ENCODE data around the gene CANT1. TPM values are rescaled to one million over a fixed set of nuclear protein-coding genes. Genes with fewer than 3 reads are reported as not detected.

Gene CANT1
- total and polyA plus RNA-seq, 2 of the 13 experiments (the other 11 are each of a cell fraction or from before 2014, with no cell fraction given): 34.1 to 42.1 TPM

DNA sequence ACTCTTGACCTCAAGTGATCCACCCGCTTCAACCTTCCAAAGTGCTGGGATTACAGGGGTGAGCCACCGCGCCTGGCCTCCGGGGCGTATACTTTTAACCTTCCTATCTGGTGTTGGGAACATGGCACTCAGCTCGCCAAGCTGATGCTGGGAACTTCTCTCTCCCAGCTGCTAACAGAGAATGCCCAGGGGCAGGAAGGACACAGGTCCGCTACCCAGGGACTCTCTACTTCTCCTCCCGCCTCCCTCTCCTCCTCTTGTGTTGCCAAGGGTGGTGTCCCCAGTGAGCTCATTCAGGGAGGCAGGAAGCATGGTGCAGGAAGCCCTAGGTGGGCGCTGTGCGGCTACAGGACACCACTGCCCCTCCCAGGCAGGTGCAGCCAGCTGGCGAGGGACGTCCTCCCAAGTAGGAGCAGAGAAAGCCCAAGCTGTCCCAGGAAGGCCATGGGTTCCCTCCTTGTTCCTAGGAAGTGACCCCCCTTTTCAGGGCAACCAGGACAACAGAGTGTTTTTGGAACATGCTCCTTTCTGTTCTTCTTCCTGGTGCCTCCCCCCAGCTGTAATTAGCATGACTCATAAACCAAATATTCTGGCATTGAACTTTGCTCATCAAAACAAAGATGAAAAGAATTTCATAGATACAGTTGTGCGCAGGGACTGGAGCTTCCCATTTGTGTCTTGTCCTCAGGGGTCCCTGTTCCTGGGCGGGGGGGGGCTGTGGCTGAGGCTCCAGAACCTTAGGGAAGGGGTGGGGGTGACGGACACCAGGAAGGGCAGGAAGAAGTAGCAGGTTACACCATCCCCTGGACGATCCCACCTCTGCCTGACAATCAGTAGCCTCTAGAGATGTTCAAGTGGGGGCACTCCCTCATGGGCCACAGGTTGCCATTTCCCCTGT, 17.1 kb upstream of the CANT1 start (continued):
- TF ChIP-seq GFI1 (CRISPR knock-in tag; IDR thresholded peaks at IDR 0.05; ENCODE audit: borderline replicate concordance): peak; percentile 54
- TF ChIP-seq, protein P1, sequence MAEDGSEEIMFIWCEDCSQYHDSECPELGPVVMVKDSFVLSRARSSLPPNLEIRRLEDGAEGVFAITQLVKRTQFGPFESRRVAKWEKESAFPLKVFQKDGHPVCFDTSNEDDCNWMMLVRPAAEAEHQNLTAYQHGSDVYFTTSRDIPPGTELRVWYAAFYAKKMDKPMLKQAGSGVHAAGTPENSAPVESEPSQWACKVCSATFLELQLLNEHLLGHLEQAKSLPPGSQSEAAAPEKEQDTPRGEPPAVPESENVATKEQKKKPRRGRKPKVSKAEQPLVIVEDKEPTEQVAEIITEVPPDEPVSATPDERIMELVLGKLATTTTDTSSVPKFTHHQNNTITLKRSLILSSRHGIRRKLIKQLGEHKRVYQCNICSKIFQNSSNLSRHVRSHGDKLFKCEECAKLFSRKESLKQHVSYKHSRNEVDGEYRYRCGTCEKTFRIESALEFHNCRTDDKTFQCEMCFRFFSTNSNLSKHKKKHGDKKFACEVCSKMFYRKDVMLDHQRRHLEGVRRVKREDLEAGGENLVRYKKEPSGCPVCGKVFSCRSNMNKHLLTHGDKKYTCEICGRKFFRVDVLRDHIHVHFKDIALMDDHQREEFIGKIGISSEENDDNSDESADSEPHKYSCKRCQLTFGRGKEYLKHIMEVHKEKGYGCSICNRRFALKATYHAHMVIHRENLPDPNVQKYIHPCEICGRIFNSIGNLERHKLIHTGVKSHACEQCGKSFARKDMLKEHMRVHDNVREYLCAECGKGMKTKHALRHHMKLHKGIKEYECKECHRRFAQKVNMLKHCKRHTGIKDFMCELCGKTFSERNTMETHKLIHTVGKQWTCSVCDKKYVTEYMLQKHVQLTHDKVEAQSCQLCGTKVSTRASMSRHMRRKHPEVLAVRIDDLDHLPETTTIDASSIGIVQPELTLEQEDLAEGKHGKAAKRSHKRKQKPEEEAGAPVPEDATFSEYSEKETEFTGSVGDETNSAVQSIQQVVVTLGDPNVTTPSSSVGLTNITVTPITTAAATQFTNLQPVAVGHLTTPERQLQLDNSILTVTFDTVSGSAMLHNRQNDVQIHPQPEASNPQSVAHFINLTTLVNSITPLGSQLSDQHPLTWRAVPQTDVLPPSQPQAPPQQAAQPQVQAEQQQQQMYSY (CRISPR knock-in tag; IDR thresholded peaks at IDR 0.05): no peak; the same call in 1 of the 2 replicates
- TF ChIP-seq PTBP1 (IDR thresholded peaks at IDR 0.05; ENCODE audit: low read depth, low read length, poor library complexity, severe bottlenecking): peak; percentile 45
- TF ChIP-seq, protein P2, sequence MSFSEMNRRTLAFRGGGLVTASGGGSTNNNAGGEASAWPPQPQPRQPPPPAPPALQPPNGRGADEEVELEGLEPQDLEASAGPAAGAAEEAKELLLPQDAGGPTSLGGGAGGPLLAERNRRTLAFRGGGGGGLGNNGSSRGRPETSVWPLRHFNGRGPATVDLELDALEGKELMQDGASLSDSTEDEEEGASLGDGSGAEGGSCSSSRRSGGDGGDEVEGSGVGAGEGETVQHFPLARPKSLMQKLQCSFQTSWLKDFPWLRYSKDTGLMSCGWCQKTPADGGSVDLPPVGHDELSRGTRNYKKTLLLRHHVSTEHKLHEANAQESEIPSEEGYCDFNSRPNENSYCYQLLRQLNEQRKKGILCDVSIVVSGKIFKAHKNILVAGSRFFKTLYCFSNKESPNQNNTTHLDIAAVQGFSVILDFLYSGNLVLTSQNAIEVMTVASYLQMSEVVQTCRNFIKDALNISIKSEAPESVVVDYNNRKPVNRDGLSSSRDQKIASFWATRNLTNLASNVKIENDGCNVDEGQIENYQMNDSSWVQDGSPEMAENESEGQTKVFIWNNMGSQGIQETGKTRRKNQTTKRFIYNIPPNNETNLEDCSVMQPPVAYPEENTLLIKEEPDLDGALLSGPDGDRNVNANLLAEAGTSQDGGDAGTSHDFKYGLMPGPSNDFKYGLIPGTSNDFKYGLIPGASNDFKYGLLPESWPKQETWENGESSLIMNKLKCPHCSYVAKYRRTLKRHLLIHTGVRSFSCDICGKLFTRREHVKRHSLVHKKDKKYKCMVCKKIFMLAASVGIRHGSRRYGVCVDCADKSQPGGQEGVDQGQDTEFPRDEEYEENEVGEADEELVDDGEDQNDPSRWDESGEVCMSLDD (CRISPR knock-in tag; IDR thresholded peaks at IDR 0.05; ENCODE audit: borderline replicate concordance): peak; percentile 76; the same call in 1 of the 2 replicates
- no peak for TF ChIP-seq ZNF468 (CRISPR knock-in tag; IDR thresholded peaks at IDR 0.05)
- peak; percentile 43; the same call in 1 of the 2 replicates for TF ChIP-seq CHD4 (IDR thresholded peaks at IDR 0.05; ENCODE audit: borderline replicate concordance, low read length)
- TF ChIP-seq GABPA (IDR thresholded peaks at IDR 0.05; ENCODE audit: low read depth, low read length): peak; percentile 51
- peak; percentile 71 for TF ChIP-seq GABPA (CRISPR knock-in tag; IDR thresholded peaks at IDR 0.05; ENCODE audit: low read depth)
- TF ChIP-seq, protein P3, sequence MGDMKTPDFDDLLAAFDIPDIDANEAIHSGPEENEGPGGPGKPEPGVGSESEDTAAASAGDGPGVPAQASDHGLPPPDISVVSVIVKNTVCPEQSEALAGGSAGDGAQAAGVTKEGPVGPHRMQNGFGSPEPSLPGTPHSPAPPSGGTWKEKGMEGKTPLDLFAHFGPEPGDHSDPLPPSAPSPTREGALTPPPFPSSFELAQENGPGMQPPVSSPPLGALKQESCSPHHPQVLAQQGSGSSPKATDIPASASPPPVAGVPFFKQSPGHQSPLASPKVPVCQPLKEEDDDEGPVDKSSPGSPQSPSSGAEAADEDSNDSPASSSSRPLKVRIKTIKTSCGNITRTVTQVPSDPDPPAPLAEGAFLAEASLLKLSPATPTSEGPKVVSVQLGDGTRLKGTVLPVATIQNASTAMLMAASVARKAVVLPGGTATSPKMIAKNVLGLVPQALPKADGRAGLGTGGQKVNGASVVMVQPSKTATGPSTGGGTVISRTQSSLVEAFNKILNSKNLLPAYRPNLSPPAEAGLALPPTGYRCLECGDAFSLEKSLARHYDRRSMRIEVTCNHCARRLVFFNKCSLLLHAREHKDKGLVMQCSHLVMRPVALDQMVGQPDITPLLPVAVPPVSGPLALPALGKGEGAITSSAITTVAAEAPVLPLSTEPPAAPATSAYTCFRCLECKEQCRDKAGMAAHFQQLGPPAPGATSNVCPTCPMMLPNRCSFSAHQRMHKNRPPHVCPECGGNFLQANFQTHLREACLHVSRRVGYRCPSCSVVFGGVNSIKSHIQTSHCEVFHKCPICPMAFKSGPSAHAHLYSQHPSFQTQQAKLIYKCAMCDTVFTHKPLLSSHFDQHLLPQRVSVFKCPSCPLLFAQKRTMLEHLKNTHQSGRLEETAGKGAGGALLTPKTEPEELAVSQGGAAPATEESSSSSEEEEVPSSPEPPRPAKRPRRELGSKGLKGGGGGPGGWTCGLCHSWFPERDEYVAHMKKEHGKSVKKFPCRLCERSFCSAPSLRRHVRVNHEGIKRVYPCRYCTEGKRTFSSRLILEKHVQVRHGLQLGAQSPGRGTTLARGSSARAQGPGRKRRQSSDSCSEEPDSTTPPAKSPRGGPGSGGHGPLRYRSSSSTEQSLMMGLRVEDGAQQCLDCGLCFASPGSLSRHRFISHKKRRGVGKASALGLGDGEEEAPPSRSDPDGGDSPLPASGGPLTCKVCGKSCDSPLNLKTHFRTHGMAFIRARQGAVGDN (CRISPR knock-in tag; IDR thresholded peaks at IDR 0.05): peak; percentile 92
- TF ChIP-seq SIX4 (CRISPR knock-in tag; IDR thresholded peaks at IDR 0.05): no peak
- TF ChIP-seq ZSCAN30 (CRISPR knock-in tag; IDR thresholded peaks at IDR 0.05): no peak
- TF ChIP-seq, protein P4, sequence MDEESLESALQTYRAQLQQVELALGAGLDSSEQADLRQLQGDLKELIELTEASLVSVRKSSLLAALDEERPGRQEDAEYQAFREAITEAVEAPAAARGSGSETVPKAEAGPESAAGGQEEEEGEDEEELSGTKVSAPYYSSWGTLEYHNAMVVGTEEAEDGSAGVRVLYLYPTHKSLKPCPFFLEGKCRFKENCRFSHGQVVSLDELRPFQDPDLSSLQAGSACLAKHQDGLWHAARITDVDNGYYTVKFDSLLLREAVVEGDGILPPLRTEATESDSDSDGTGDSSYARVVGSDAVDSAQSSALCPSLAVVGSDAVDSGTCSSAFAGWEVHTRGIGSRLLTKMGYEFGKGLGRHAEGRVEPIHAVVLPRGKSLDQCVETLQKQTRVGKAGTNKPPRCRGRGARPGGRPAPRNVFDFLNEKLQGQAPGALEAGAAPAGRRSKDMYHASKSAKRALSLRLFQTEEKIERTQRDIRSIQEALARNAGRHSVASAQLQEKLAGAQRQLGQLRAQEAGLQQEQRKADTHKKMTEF (CRISPR knock-in tag; IDR thresholded peaks at IDR 0.05): peak; percentile 65
- TF ChIP-seq ETV5 (CRISPR knock-in tag; IDR thresholded peaks at IDR 0.05; ENCODE audit: borderline replicate concordance): peak; percentile 72; the same call in 1 of the 2 replicates
- no peak for TF ChIP-seq SP2 (CRISPR knock-in tag; IDR thresholded peaks at IDR 0.05)
- TF ChIP-seq NCOA1 (CRISPR knock-in tag; IDR thresholded peaks at IDR 0.05): no peak
- TF ChIP-seq GLI4 (CRISPR knock-in tag; IDR thresholded peaks at IDR 0.05; ENCODE audit: borderline replicate concordance): no peak
